HEK293 (cell line): ENCODE results near the gene PLCL1.

Experiments used
- CTCF ChIP-seq: fragments of 450-650 bp; formaldehyde crosslinking; IDR thresholded peaks from 2 replicates; pipeline ENCODE4 v1.5.1; 2016; ENCODE audit warnings: missing biosample characterization, missing genetic modification characterization
- KLF16 ChIP-seq: fragments of 450-650 bp; formaldehyde crosslinking; IDR thresholded peaks from 2 replicates; pipeline ENCODE4 v1.5.1; 2017; ENCODE audit warnings: missing biosample characterization, missing genetic modification characterization
- SETDB1 ChIP-seq: IDR thresholded peaks from one replicate; pipeline ENCODE4 v1.6.1; 2017; ENCODE audit warnings: mild to moderate bottlenecking, low read length, moderate library complexity, mixed read lengths; ENCODE audit not compliant: insufficient read length
- SP2 ChIP-seq: fragments of 450-650 bp; formaldehyde crosslinking; IDR thresholded peaks from 2 replicates; pipeline ENCODE4 v1.5.1; 2016; ENCODE audit warnings: missing biosample characterization, missing genetic modification characterization
- ZBTB26 ChIP-seq: fragments of 450-650 bp; formaldehyde crosslinking; optimal IDR thresholded peaks from 2 replicates; pipeline ENCODE3; 2016; ENCODE audit warnings: missing biosample characterization, mild to moderate bottlenecking, missing genetic modification characterization
- ZBTB7A ChIP-seq: fragments of 450-650 bp; formaldehyde crosslinking; IDR thresholded peaks from 2 replicates; pipeline ENCODE4 v1.5.1; 2016; ENCODE audit warnings: low read depth, missing biosample characterization, missing genetic modification characterization
- ZNF114 ChIP-seq: fragments of 450-650 bp; formaldehyde crosslinking; IDR thresholded peaks from 2 replicates; pipeline ENCODE4 v1.5.0; 2017; ENCODE audit warnings: missing biosample characterization, missing genetic modification characterization
- ZNF221 ChIP-seq: fragments of 450-650 bp; formaldehyde crosslinking; IDR thresholded peaks from 2 replicates; pipeline ENCODE4 v1.5.1; 2017; ENCODE audit warnings: missing biosample characterization, missing genetic modification characterization, borderline replicate concordance
- ZNF639 ChIP-seq: fragments of 450-650 bp; formaldehyde crosslinking; IDR thresholded peaks from 2 replicates; pipeline ENCODE4 v1.5.1; 2016; ENCODE audit warnings: missing biosample characterization, missing genetic modification characterization
- ZNF645 ChIP-seq: fragments of 450-650 bp; formaldehyde crosslinking; IDR thresholded peaks from 2 replicates; pipeline ENCODE4; 2016; ENCODE audit warnings: missing biosample characterization, missing genetic modification characterization
- ZNF701 ChIP-seq: fragments of 450-650 bp; formaldehyde crosslinking; IDR thresholded peaks from 2 replicates; pipeline ENCODE4 v1.5.1; 2016; ENCODE audit warnings: missing biosample characterization, missing genetic modification characterization

- TF ChIP-seq ZNF701 (tag by site-specific recombination) (no peak), ZBTB7A (tag by site-specific recombination) (no peak), CTCF (tag by site-specific recombination) (no peak), ZNF114 (tag by site-specific recombination) (no peak), ZNF221 (tag by site-specific recombination) (no peak), ZBTB26 (tag by site-specific recombination) (no peak), SP2 (no peak), ZNF639 (tag by site-specific recombination) (no peak), ZNF645 (tag by site-specific recombination) (no peak), KLF16 (tag by site-specific recombination) (no peak), SETDB1 (no peak)
These were observed 63.8 kb downstream of the PLCL1 start for GRCh38 chr2:197868206-197868605.
